UCSD-AML1 (cell line): Measurements from ENCODE around the gene SMPD4.
"Not testable (repeated sequence)": the region's sequence is repeated elsewhere in the genome, so short reads cannot be mapped to it uniquely, and the experiment has no call there.

ENCODE experiments used
- DNase-seq: peaks from one replicate; lab custom pipeline; 2025; ENCODE audit not compliant: unreplicated experiment; lab: John Stamatoyannopoulos, UW

Gene SMPD4

DNA sequence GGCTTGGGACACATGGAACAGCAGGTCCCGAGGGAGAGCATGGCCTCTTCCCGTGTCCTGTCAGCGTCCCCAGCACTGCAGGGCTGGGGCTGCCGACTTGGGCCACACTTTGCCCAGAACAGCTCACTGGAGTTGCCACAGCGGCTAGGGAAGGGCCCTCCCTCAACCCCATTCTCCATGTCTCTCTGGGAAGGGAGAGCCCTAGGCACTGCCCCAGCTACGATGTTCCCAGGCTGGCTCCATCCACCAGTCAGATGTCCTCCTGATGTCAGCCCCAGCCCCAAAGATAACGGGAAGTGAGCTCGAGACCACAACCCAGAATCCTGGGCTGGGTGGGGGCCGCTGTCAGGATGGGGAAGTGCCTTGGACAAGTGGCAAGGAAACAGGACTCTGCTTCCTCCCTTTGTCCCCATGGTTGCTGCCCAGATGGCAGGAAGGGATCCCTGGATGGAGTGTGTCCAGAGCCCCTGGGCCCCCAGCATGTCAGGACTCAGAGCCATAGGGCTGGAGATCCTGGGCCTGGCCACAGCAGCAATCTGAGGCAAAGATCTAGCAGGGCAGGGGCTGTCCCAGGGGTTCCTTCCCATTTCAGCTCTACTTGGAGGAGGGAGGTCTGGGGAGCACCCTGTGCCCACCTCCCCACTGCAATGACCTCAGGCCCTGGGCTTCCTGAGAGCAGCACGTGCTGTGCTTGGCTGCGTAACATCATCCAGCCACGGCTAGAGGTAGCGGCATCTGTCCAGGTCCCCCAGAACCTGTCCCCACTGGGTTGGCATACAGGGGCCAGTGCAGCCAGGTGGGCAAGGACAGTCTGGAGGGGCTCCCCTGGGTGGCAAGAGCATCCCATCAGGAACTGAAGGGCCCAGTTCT, 38.8 kb downstream of the SMPD4 start:
- not testable (repeated sequence) for DNase-seq

DNA sequence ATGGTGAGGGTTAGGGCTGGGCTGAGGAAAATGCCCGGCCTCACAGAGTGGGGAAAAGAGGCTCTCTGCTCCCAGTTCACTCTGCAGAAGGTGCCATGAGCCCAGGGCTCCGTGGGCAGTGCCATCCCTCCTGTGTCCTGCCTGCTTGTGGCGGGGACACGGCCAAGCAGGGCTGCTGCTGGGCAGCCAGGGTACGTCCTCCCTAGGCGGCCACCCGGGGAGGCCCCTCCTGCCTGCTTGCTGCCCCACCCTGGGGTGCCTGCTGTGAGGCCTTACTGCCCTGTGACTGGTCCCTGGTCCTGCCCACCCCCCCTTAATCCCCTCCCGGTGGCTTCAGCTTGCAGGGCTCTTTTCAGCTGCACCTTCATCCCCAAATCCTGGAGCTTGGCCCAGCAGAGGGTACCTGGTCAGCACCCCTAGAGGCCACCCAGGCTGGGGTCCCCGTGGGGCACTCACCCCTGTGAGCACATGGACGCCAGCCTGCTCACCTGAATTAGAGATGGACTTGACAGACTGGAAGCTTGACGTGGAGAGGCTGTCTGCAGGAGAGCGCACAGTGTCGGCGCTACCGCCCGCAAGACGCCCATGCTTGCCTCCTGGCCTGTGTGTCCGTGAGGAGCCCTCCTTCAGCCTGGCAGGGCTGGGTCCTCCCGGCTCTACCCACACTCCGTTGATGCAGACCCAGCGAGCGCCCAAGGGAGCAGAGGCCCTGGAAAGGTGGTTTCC, 39.6 kb downstream of the SMPD4 start:
- DNase-seq, result not testable (repeated sequence)

DNA sequence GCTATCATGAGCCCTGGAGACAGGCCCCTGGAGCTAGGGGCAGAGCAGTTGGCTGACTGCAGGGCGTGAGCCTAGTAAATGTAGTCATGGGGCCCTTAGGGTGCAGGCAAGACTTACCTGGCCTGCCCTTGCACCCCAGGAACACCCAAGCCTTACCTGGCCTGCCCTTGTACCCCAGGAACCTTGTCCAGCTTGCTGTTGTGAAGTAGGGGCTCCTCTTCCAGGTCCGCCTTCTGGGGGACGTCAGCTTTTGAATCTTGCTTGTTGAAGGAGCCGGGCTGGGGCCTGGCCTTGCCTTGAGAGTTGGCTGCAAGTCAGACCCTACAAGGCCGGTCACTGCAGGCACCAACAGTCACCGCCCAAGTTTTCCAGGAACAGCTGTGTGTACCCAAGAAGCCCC, 40.4 kb downstream of the SMPD4 start:
- not testable (repeated sequence) for DNase-seq

DNA sequence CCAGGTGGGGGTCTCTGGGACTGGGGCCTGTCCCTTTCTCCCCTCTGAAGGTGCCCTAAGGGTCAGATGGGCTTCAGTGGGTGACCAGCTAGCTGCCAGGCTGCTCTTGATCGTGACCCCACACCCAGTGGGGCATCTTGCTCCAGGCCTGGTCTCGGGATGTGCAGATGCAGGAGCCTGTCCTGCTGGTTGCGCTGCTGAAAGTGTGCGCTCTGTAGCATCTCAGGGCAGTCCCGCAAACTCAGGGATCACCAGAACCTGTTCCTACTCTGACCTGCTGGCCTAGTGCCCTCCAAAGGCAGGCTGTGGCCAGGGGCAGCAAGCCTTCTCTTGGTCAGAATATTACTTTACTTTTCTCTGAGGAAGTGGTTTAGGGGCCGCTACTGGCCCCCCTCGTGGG, 40.9 kb downstream of the SMPD4 start:
- DNase-seq, result not testable (repeated sequence)

DNA sequence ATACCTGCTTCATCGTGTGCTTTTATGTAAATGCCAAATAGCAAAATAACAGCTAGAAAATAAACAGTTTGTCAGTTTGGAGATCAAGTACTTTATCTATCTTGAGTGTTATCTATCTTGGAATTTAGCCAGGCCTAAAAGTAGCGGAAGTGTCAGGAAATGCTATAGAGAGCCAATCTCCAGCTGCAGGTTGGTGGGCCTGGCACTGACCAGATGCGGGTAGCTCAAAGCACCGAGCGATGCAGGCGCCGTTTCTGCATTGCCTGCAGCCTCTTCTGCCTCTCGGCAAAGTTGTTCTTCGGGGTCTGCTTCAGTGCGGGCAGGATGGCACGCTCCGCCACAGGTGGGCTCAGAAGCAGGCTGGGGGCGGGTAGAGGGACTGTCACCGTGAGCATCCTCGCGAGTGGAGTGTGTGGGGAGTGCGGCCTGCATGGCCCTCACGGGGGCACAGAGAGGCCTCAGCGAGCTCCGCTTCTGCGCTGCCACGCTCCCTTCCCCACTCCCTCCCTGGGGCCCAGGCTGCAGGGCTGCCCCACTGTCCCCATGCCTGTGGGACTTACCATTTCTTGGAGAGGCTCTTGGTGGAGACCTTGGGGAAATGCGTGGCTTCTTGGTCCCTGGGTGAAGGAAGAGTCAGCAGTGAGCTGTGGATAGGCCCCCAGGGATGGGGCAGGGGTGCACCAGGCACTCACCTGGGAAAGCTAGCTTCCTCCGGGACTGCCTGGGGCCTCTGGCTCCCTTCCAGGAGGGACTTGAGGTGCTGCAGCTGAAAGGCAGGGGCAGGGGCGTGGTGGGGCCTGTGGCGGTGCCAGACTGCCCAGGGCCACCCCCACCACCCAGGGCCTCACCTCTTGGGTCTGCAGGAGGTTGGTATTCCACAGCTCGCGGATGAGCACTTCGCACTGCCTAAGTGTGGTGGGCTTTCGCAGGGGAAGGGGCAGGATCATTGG, 41.8 kb downstream of the SMPD4 start:
- DNase-seq, result not testable (repeated sequence)

DNA sequence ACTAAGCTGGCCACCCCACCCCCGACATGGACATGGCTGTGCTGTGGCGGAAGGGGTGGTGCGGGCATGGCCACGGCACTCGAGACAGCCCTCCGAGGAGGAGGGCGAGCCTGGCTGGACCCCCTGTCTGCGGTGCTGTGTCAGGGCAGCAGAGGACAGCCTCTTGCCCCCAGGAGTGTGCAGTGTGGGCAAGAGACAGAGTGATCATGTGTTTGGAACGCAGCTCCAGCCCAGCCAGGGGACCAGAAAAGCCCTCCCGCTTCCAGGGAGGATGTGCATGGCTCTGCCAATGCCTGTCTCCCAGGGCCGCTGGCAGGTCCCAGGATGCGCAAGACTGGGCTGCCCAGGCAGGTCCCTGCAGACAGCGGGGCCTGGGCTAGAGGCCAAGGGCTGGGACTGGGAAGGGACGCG, 42.6 kb downstream of the SMPD4 start:
- DNase-seq, result not testable (repeated sequence)

DNA sequence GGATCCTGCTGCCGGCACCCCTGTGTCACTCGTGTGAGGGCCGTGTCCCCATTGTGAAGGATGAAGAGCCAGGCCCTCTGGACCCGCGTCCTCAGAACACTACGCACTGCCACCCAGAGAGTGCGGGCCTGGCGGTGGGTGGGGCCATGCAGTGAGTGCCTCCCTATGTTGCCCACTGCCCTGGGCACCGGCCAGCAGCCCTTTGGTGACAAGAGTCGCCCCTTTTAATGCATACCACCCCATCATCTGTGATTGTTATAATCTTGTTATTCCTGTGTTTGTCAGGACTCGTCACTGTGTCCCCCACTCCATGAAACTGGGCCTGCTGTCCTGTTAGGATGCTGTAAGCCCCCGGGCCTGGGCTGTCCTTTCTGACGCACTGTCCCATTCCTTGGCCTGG, 43.1 kb downstream of the SMPD4 start:
- not testable (repeated sequence) for DNase-seq

DNA sequence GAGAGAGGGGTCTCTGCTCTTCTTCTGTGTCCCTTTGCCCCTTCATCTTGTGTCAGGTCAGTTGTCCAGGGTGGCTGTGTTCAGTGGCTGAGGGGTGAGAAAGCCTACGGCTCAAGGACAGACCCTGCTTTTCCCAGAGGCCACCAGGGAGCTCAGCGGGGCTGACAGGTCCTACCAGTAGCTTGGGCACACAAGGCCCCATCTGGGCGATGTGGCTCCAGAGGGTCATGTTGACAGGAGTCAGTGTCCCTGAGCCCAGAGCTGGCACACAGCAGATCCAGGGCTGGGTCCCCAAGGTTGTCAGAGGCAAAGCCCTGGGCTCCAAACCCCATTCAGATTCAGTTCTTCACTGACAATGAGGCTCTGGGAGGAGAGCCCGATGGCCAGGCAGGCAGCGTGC, 44.3 kb downstream of the SMPD4 start:
- not testable (repeated sequence) for DNase-seq

DNA sequence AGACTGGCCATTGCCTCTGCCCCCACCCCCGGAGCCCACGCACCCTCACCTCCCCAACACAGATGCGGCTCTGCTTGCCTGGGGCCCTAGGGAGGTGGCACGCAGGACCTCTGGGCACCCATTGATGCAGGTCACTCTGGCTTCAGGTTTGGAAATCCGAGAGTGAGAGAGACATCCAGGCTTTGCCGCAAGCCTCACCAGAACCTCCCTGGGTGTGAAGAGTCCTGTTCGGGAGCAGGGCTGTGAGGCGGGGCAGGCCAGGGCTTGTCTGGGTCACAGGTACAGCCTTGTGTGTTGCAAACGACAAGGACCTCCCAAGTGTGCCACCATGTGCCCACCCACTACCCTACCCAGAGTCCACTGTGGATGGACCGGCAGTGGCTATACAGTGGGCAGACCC, 44.9 kb downstream of the SMPD4 start:
- DNase-seq, result not testable (repeated sequence)

DNA sequence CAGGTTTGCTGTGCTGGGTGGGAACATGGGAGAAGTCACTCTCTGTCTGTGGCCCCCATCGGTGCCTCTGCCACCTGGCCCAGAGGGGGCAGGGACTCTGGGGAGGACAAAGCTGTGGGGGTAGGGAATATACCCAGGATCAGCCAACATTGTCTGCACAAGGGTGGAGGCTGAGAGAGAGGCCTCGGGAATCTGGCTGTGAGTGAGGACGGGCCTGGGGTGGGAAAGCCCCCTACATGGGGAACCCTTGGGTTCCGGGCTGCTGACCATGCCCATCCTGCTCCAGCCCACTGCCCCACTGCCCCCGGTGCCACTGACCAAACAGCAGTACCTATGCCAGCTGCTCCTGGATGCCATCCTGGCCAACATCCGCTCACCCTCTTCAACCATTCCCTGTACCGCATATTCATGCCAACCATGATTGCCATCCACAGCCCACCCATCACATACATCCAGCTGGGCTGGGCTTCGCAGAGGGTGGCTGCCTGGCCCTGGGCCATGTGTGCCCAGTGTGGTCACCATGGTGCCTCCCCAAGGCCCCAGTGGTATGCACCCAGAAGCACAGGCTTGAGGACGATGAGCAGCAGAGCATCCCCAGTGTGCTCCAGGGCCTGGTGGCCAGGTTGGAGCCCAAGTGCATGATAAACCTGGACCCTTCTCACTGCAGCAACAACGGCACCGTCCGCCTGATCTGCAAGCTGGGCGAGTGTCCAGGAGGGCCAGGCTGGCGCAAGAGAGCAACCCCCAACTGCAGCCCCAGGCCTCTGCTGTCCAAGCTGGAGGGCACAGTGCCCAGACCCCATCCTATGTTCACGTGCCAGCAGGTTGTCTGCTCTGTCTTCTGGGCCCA, 45.5 kb downstream of the SMPD4 start:
- DNase-seq, result no peak

DNA sequence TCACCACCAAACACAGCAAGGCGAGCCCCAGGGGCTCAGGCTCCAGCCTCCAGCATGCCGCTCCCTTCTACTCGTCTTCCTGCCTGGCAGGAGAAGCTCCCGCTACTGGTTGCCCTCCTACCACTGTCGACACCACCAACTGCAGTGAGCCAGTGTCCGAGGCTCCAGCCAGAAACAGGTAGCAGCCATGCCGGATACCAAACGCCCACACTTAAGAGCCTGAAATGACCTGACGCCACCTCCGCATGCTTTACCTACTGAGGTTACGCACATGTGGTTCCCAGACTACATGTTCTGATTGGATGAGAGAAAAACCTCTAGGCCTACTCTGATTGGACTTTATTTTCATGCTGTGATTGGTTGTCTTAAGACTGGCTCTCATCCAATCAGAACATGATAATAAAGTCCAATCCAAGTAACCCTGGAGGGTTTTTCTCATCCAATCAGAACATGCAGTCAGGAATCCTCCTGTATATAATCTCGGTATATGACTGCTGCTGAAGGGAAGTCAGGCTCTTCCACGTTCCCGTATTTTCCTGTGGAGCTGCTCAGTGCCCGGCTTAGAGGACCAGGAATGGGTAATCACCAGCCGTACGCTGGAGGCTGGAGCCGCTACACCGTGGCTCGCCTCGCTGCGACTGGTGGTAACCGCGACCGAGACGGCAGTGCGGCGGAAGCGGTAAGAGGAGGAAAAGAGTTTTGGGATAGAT, 52.1 kb downstream of the SMPD4 start, which contains the start of gene POTEF:
TSS of gene POTEF (minus strand) at position 103 of the 710 bp plus-strand sequence. CDS start 8,707 bp downstream, outside the sequence.
- DNase-seq, result not testable (repeated sequence)

DNA sequence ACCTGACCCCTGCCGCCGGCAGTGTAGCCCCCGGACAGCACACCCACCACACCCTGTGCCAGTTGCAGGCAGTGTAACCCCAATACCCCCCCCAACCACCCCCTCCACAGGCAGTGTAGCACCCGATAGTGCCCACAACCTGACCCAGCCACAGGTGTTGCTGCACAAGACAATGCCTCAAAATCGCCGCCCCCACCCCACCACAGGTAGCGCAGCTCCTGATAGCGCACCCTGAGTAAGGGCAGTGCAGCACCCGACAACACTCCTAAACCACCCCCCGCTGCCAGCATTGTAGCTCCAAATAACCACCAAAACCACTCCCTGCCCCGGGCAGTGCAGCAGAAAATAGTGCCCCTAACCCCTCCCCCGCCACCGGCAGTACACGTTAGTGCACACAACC, 52.9 kb downstream of the SMPD4 start:
- not testable (repeated sequence) for DNase-seq

DNA sequence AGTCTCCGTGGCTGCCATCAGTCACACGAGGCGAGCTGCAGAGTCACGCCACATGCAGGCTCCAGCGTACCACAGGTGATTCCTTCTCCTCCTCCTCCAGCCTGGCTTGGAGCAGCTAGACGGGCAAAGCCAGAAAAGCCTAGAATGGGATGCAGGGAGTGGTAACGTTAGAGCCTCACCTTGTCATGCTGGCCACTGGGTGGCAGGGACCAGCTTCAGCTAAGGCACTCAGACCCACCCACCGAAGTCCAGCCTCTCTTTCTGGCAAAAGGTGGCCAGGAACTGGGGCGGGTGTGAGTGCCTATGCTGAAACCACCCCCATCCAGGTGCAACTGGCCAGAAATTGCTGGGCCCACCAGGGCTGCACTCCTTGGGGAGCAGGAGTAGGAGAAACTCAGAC, 53.7 kb downstream of the SMPD4 start:
- DNase-seq, result not testable (repeated sequence)

DNA sequence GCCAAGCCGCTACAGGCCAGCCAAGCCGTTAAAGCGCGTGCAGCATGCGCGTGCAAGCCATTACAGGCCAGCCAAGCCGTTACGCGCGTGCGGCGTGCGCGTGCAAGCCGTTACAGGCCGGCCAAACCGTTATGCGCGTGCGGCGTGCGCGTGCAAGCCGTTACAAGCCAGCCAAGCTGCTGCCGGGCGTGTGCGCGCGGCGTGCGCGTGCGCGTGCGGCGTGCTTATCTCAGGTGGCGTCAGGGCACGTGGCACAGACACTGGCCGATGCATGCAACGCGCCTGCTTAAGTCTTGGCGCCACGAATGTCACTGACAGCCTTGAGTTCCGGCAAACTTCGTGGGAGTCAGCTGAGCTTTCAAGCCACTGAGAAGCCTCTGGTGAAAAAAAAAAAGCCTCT, 60.5 kb downstream of the SMPD4 start:
- DNase-seq, result not testable (repeated sequence)

DNA sequence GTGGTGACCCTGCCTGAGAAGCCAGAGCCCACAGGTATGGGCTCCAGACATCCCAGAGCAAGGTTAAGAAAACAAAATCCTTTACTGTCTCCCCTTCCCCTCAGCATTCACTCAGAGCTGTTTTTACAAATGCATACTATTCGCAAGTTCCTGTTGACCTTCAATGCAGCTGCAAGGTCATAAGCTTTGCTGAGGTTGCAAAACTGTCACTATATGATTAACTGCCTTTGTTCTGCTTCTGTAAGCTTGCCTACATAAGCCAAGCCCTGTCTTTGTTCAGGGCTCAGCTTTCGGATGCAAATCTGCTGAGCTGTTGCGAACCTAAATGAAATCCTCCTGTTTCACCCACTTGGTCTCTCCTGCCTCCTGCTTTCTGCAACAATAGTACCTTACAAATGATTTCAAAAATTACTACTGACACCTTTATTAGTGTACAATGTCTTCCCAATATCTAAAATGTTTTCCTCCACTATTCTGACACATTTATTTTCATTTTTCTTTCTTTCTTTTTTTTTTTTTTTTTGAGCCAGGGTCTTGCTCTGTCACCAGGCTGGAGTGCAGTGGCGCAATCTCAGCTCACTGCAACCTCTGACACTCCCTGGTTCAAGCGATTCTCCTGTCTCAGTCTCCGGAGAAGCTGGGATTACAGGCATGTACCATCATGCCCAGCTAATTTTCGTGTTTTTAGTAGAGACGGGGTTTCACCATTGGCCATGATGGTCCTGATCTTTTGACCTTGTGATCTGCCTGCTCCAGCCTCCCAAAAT, 78.6 kb downstream of the SMPD4 start:
- not testable (repeated sequence) for DNase-seq
